HG03025 (cell line): Measurements from ENCODE around the gene HP.

Source experiments
- ATAC-seq: cut with Tn5 transposase; IDR thresholded peaks from one replicate; pipeline ENCODE4 v1.9.1; 2021; ENCODE audit warnings: mild to moderate bottlenecking, moderate library complexity; ENCODE audit not compliant: unreplicated experiment, low FRiP score

Gene HP

DNA sequence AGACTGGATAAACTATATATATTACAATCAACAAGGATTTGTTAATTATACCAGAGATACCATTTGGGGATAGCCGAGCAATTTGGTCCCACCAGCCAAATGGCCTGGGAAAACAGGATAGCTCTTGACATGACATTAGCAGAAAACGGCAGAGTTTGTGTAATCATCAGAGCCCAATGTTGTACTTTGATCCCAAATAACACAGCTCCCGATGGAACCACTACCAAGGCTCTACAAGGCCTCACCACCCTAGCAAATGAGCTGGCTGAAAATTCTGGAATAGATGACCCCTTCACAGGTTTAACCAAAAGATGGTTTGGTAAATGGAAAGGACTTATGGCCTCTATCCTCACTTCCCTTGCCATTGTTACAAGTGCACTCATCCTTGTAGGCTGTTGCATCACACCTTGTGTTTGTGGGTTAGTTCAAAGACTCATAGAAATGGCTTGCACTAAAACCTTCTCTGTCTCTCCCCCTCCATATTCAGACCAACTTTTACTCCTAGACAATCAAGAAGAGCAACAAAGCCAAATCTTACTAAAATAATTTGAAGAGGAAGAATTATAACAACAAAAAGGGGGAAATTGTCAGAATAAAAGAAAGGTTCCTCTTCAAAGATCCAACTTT lies 29.6 kb downstream of the HP start:
- no peak for ATAC-seq

- no peak for ATAC-seq
Measured at GRCh38 chr16:72084445-72084844, 30.1 kb downstream of the HP start.

GRCh38 chr16:72085002-72085401 lies 30.7 kb downstream of the HP start:
- no peak for ATAC-seq

DNA sequence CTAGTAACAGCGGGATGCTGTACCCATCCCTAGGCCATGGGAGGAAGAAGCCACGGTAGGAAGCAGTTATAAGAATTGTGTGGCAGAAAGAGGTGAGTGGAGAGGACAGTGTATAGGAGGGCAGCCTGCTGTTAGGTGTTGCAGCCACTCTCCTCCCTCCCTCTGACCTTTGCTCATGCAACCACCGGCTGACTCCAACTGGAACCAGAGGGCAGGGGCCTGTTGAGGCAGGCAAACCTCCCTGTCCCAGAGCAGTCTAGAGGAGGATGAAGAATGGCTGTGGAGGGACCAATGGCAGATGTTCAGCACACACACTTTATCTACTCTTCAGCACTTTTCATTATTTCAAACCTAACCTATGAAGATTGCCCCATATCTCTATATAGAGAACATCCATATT lies 36.9 kb downstream of the HP start:
- ATAC-seq = no peak

DNA sequence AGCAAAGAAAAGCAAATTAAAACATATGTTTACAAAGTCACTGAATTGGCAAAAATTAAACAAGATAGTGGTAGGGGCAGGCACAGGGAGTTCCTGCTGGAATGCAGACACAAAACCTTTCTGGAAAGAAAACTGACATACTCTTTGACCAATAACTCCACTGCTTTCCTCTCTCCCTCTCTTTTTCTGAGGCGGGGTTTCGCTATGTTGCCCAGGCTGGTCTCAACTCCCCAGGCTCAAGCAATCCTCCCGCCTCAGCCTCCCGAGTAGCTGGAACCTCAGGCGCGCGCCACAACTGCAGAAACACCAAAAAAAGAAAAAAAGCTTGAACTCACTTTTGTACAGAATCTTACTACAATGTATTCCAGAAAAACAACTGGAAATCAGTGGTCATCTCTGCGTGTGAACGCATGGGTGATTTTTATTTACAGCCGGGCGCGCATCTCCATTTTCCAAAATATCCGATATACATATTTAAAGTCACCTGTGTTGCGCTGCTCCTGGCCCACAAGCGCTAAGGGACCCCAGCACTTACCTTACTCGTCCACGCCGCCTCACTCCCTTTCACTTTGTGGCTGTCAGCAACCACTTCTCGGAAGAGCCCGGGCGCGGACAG lies 38.6 kb downstream of the HP start:
- ATAC-seq = no peak

DNA sequence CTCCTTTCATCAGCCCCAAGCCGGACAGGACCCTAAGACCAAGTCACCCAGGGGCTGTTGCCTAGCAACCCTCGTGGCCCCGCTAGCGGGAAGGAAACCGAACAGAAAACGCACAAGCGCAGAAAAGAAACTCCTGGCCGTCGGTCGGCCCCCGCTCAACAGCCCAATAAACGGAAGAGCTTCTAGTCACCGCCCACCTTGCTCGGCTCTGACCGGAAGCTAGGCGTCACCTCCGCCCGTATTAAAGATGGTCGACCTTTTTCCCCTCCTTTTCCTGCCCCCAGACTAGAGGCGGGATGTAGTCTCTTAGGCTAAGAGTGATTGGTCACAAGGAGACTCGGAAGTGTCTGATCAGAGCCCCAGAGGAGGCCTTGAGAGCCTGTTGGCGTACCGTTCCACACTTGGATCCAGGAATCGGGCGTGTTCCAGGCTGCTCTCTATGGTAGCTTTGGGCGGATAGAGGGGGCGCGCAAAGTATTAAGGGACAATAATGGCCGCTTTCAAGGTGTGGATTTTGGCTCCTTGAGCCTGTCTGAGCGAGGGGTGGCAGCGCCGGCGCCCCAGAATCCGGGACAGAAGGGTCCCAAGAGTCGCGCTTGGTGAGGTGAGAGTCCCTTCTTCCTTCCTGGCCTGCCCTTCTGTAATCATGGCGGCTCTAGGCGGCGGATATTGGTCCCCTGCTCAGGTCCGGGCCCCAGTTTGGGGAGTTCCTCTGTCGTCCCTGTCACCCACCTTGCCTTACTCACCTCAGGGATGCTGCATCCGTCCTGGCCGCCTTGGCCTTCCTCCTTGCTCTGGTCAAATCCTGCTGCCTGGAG lies 39.4 kb downstream of the HP start, which contains the start of the genes DHX38 and TXNL4B:
DHX38 (plus strand) TSS at position 400 of the 818 bp plus-strand sequence. CDS start 2,311 bp downstream, outside the sequence.
TXNL4B (minus strand) TSS at position 173 of the 818 bp plus-strand sequence. CDS start 2,871 bp downstream, outside the sequence.
- peak; percentile 99 for ATAC-seq

- no peak for ATAC-seq
Measured at GRCh38 chr16:72094266-72094610, 39.9 kb downstream of the HP start.

DNA sequence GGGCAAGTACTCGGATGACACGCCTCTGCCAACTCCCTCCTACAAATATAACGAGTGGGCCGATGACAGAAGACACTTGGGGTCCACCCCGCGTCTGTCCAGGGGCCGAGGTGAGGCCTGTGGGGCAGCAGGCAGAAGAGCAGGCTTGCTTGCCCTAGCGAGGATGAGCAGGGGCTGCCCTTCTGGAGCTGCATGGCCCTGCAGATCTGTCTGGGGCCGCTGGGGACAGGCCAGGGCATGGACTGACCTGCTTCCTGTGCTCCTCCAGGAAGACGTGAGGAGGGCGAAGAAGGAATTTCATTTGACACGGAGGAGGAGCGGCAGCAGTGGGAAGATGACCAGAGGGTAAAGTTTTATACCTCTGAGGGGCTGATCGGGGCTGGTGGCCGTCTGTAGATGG lies 44.6 kb downstream of the HP start:
- no peak for ATAC-seq

DNA sequence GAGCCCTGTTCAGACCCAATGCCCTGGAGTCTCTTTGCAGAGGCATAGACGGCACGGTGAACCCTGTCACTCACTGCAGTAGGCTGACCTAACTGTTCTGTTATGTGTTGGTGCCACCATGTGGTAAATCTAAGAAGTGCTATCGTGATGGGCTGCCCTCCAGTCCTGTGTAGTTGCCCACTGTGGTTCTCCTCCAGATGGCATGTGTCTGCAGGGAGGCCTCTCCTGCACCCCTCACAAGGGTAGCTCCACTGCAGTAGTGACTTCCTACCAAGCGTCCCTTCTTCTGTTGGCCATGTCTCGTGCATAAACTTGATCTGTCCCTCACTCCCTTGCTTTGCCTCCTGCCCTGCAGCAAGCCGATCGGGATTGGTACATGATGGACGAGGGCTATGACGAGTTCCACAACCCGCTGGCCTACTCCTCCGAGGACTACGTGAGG lies 45.1 kb downstream of the HP start:
- no peak for ATAC-seq

DNA sequence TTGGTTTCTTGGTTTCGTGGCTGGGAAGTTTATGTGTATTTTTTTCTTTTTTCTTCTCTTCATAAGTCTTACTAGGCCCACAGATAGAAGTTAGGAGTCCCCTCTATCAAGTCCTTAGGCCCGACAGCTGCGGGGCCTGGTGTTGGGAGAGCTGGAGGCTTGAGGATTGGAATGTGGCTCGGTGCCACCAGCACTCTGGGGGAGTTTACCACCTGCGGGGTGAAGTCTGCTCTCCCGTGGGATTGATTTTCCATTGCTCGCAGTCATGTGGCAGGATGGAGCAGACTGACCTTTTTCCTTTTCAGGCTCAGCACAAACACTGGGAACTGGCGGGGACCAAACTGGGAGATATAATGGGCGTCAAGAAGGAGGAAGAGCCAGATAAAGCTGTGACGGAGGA lies 46.9 kb downstream of the HP start:
- ATAC-seq = no peak

DNA sequence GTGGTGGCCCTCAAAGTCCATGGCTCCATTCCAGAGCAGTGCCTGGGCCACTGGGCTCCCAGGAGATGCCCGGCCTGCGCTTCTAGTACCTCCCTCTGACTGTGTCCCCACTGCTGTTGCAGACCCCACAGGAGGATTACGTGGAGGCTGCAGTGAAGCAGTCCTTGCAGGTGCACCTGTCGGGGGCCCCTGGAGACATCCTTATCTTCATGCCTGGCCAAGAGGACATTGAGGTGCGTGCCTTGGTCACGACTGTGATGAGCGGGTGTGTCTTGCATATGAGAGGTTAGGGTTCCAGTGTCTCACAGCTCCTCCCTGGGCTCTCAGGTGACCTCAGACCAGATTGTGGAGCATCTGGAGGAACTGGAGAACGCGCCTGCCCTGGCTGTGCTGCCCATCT lies 50.6 kb downstream of the HP start:
- no peak for ATAC-seq

- no peak for ATAC-seq
Measured at GRCh38 chr16:72105978-72106377, 51.7 kb downstream of the HP start.

DNA sequence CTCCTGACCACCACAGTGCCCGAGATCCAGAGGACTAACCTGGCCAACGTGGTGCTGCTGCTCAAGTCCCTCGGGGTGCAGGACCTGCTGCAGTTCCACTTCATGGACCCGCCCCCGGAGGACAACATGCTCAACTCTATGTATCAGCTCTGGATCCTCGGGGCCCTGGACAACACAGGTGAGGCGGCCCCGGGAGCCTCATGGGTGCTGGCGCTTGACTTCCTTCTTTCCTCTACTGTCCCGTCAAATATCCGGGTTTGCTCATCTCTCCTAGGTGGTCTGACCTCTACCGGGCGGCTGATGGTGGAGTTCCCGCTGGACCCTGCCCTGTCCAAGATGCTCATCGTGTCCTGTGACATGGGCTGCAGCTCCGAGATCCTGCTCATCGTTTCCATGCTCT lies 53.1 kb downstream of the HP start:
- no peak for ATAC-seq

DNA sequence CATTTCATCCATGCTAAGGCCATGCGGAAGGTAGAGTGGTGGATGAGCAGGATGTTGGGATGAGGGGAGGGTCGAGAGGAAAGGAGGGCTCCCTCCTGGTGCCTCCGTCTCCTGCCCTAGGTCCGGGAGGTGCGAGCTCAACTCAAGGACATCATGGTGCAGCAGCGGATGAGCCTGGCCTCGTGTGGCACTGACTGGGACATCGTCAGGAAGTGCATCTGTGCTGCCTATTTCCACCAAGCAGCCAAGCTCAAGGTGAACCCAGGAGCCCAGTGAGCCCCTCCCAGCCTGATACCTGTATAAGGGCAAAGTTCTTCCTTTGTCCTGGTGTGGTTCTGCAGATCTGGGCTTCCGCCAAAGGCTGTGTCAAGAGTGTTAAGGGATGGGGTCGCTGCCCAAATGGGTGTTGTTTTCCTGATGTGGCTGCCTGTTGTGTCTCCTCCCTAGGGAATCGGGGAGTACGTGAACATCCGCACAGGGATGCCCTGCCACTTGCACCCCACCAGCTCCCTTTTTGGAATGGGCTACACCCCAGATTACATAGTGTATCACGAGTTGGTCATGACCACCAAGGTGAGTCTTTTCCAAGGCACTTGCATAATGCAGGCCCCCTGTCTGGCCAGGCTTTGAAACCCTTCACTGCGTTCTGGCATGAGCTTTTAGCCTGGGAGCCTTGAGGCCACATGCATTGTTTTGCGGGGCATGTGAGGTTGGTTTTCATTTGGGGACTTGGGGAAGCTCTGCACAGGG lies 54.2 kb downstream of the HP start:
- ATAC-seq = no peak

DNA sequence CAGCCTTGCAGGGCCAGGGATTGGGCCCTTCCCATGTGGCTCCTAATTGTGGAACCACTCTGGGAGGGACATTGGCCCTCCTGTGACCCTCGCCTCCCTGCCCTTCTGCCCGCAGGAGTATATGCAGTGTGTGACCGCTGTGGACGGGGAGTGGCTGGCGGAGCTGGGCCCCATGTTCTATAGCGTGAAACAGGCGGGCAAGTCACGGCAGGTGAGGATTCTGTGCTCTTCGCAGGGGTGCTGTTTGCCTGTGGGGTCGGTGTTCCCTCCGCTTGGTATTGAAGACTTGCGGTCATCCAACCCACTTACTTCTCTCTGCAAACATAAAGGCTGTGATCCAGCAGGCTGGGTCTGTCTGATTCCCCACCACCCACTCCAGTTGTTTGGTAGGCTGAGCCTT lies 55.0 kb downstream of the HP start:
- no peak for ATAC-seq

DNA sequence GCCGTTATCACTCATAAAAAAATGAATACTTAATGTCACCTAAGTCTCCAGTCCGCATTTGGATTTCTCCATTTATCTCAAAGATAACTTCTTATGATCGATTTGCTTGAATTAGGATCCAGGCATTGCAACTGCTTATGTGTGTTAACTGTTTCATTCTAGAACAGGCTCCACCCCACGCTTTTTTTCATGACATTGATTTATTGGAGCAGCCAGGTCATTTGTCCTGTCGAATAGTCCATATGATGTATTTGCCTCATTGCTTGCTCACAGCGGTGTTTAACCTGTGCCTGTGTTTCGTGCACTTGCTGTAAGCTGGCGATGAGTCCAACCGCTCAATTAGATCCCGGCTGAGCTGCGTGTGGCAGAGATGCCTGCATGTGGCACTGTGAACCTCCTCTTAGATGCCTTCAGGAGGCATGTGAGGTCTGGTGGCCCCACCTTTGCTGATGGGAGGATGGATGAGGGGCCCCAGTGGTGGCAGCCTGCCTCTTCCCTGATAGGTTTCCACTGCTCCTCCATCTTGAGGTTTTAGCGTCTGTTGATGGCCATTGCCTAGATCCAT lies 55.7 kb downstream of the HP start:
- ATAC-seq = no peak
